ENCODE data around the gene DCPS. TPM values are rescaled to one million over a fixed set of nuclear protein-coding genes. Genes with fewer than 3 reads are reported as not detected.
"Not testable (repeated sequence)": the region's sequence is repeated elsewhere in the genome, so short reads cannot be mapped to it uniquely, and the experiment has no call there.

DCPS gene
- total and polyA plus RNA-seq, 8 donors, result 16.4 to 24.4 (median 21.5) TPM

DNA sequence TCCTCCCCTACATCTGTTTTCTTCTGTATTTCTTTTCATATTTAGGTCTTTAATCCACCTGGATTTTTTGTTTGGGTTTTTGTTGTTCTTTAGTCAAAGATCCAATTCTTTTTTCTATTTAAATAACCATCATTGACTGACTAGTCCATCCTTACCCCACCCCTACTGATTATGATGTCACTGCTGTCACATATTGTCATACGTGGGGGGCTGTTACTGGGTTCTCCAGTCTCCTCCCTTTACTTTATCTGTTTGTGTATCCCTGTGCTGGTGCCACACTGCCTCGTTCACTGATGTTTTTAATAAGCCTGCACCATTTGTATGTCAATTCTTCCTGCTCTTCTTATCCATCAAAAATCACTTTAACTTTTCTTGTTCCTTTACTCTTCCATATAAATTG, 6.9 kb upstream of the DCPS start:
- DNase-seq (no peak), ATAC-seq (no peak)
- no peak for TF ChIP-seq CTCF (IDR thresholded peaks at IDR 0.05)
- Histone ChIP-seq H3K27ac (no peak overlapping the region), H3K9me3 (no peaks in the 10 kb centered on the region), H3K27me3 (no peaks in the 10 kb centered on the region), H3K4me3 (no peak overlapping the region), H3K36me3 (peaks cover 0 to 60% of the 10 kb centered on the region in 2 donors), H3K4me1 (peaks cover 0 to 4% of the 10 kb centered on the region in 2 donors)
- intact Hi-C loops (cut with DNase I), result no loop called here

DNA sequence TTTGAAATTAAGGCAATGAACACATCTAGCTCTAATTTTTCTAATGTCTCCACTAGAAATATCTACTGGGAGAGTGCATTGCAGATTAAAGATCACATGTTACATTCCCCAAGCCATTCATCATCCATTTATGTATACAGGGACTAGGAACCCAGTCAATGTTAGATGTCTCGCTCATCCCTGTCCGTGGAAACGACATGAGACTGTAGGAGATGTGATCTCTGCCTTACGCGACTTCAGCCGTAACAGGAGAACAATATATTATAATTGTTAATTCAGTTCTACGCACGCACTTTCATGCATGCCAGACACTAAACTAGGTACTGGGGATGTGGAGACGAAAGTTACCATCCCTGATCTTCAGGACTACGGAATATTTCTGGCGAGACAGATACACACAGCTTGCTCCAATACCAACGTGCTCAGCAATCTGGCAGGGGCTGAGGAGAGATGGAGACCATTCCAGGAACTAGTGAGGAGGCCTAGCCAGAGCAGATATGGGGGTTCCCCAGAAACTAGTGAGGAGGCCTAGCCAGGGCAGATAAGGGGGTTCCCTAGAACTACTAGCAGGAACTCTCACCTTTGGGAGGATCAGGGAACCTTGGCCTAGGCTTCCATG, 706 bp downstream of the DCPS start:
- peak; percentile 6 for ATAC-seq
- Histone ChIP-seq H3K27ac (peak overlapping the region; percentile 88 to 91), H3K9me3 (no peaks in the 10 kb centered on the region), H3K4me1 (peaks cover 5 to 24% of the 10 kb centered on the region in 2 donors), H3K27me3 (no peaks in the 10 kb centered on the region), H3K36me3 (peaks cover 0 to 9% of the 10 kb centered on the region in 2 donors), H3K4me3 (peak overlapping the region; percentile 56 to 64)
- intact Hi-C loops (cut with DNase I), result no loop called here
- no peak for TF ChIP-seq CTCF (IDR thresholded peaks at IDR 0.05)
- no peak for DNase-seq

DNA sequence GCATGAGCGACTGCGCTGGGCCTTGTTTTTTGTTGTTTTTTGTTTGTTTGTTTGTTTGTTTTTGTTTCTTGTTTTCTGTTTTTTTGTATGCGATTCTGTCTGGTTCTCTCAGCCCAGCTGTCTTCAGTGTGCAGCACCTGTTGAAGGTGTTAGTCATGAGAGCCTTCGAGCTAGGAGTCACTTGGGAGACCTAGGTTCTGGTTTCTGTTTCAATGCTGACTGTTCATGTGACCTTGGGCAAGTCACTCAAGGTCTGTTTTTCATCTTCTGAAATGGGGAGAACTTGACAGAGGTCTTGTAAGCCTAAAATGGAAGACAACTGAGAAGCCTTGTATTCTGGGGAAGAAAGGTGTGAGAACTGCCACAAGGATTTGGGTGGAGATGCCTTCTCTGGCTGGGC, 1.8 kb downstream of the DCPS start:
- Histone ChIP-seq H3K4me3 (no peak overlapping the region), H3K4me1 (peaks cover 5 to 32% of the 10 kb centered on the region in 2 donors), H3K27ac (no peak overlapping the region), H3K9me3 (no peaks in the 10 kb centered on the region), H3K27me3 (no peaks in the 10 kb centered on the region), H3K36me3 (peaks cover 0 to 7% of the 10 kb centered on the region in 2 donors)
- TF ChIP-seq CTCF (IDR thresholded peaks at IDR 0.05), result no peak
- intact Hi-C loops (cut with DNase I), result no loop called here
- ATAC-seq, result no peak
- DNase-seq, result no peak

DNA sequence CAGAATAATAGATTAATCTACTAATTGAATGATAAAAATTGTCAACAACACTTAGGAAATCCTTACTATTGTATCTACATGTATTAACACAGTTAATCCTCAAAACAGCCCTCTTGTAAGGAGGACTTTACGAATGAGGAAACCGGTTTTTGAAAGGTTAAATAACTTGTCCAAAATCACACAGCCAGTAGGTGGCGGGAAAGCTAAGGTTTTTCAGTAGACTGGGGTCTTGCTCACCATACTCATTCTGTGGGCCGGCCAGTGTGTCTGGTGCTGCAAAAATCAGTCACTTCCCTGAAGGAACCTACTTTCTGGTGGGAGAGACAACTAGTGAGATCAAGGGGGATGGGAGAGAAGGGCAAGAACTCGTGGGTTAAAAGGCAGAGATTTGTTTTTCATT, 3.8 kb downstream of the DCPS start:
- TF ChIP-seq CTCF (IDR thresholded peaks at IDR 0.05), result no peak
- ATAC-seq (no peak), DNase-seq (peak in 1 of 4 donors; percentile 43)
- Histone ChIP-seq H3K4me1 (peaks cover 5 to 52% of the 10 kb centered on the region in 2 donors), H3K27me3 (no peaks in the 10 kb centered on the region), H3K36me3 (peaks cover 0 to 4% of the 10 kb centered on the region in 2 donors), H3K27ac (no peak overlapping the region), H3K4me3 (no peak overlapping the region), H3K9me3 (no peaks in the 10 kb centered on the region)
- intact Hi-C loops (cut with DNase I), result no loop called here

DNA sequence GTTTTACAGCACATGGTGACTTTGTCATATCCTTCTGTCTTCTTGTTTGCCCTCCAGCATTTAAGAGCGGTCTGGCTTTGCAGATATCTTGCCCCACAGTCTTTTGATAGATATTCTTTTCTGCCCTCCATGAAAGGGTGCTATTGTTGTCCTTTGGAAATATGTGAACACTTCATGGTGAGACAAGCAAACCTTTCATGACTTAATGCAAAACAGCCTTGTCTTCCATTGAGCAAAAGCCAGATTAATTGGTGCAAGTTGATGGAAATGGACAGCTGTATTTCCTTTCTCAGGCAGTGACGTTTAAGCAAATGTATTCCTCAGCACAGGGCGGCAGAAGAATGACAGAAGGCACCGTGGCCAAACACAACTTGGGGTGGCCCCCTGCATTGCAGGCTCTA, 4.4 kb downstream of the DCPS start:
- ATAC-seq, result no peak
- intact Hi-C loops (cut with DNase I), result no loop called here

GRCh38 chr11:126308771-126309170, 4.9 kb downstream of the DCPS start:
- H3K27ac ChIP-seq; intact Hi-C loops (cut with DNase I); DNase-seq: not testable (repeated sequence)

More for the DNA sequence above, 4.4 kb downstream of the DCPS start:
- Histone ChIP-seq H3K9me3 (no peaks in the 10 kb centered on the region), H3K27ac (no peak overlapping the region), H3K36me3 (peaks cover 0 to 4% of the 10 kb centered on the region in 2 donors), H3K4me3 (no peak overlapping the region), H3K4me1 (peaks cover 3 to 55% of the 10 kb centered on the region in 2 donors), H3K27me3 (no peaks in the 10 kb centered on the region)
- no peak for DNase-seq
- no peak for TF ChIP-seq CTCF (IDR thresholded peaks at IDR 0.05)

More at GRCh38 chr11:126308771-126309170, 4.9 kb downstream of the DCPS start:
- H3K9me3 ChIP-seq, ATAC-seq, H3K36me3 ChIP-seq, H3K4me3 ChIP-seq, H3K27me3 ChIP-seq: not testable (repeated sequence)
- H3K4me1 ChIP-seq, result peaks cover 0 to 56% of the 10 kb centered on the region in 2 donors

Data from left lung (tissue), 10 donors.